Nucleus accumbens (tissue), 56 donors: ENCODE results near the gene MBP.
A peak's percentile ranks its signal among the peaks of the same experiment; 100 is the strongest.

Experiments
- DNase-seq, 56 donors: peaks; one replicate each; lab custom pipeline; 2025; lab: John Stamatoyannopoulos, UW

The MBP gene

DNA sequence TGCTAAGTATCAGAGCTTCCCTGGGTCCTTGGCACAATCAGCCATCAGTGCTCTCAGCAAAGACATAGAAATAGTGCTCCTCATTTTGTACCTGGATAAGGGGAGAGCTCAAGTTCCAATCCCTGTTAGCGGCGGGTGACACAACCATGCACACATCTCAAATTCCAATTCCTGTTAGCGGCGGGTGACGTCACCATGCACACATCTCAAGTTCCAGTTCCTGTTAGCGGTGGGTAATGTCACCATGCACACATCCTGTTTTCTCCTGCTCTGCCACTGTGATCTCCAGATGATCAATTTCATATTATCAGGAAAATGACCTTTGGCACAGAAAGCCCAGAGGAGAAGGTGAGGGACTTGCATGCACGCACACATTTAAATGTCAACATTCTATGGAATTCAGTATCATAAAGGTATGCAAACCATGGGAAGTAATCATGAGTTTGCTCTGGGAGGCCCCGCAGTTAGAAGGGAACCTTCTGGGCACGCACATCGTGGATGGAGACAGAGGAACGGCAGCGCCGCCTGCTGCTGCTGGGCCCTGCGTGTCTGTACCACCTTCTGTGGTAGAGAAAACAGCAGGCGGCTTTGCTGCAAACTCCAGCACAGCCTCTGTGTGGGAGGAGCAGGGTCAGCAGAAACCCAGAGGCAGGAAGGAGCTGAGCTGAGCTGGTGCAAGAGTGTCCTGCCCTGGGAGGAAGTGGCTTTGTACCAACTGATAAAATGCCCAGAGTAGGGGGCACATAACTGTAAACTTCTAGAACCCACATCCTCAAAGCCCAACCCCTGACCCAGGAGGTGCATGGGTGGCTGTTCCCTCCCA, 77.8 kb downstream of the MBP start:
- peak in 54 of 56 donors; percentile 31 to 91 (median 76) for DNase-seq

DNA sequence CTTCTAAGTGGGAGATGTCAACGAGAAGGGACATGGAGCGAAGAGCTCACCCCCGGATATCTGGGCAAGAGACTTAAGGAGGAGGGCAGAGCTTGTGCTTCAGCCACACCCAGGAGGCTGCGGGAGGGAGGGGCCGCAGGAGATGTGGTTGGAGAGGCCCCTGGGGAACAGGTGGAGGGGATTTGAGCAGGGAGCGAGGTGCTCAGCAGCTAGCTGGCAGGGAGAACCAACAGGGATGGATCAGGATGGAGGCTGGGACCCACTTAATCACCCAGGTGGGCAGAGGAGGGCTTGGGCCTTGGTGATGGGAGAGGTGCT, 78.3 kb downstream of the MBP start:
- DNase-seq: no peak

DNA sequence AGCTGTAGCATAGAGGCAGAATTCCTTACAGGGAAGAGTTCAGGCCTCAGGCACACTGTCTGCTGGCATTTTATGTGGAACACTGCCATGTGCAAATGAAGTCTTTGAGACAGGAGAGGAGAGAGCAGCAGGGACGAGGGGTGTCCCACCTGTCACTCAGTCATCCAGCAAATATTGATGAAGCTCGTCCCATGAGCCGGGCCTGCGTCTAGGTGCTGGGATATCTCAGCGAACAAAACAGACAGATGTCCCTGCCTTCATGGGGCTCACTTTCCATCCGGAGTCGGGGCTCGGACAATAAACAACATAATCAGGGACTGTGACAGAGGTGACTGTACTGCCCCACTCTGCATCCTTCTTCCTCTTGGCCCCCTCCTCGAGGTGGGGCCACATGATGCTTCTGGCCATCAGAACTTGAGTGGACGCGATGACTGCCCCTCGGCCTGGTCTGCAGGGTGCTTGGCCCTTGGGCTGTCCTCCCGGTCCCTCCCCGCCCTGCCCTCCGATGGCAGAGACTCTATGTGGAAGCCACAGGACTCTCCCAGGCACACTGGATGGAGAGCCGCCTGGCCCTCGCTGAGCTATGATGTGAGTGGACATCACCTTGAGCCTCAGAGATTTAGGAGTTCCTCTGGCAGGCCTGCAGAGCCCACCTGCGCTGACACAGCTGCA, 78.8 kb downstream of the MBP start:
- no peak for DNase-seq

DNA sequence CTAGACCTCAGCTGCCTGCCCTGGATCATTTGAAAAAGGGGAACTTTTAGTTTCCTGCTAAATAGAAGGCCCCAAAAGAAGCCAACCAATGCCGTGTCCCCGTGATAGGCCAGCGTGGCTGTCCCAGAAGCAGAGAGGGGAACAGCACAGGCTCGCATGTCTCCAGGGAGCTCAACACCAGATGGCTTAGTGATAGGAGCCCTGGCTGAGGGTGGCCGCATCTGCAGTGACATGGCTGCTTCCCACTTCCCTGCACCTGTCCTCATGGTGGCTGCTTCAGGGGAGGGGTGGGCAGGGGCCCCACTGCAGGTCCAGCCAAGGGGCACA, 79.6 kb downstream of the MBP start:
- peak in 12 of 56 donors; percentile 29 to 63 (median 44) for DNase-seq

DNA sequence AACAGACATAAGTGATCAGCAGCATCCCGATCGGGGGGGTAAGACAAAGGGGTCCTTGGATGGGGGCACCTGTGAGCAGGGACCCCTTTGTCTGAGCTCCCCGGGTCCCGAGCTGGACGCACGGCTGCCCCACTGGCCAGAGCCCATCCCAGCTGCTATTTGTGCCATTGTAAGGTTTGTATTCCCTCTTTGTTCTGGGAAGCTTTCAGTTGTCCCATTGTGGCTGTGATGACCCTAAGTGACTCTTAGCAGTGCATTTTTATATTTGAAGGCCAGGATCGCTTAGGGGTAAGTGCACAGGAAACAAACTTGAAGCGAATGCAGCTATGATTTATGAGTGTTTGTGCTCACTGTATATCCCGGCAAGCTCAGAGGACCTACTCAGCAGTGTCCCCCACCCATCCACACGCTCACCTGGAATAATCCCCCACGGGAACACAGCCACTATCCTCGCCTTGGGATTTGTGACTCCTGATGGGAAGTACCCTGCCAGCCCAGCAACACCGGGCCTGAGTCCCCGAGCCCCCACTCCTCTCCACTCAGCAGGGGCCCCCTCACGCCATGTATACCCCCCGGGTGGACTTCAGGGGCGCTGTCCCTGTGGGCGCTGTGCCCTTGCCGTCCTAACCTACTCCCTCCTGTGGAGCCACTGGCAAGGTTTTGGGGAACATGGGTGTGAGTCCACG, 80.1 kb downstream of the MBP start:
- DNase-seq: peak in 40 of 56 donors; percentile 24 to 80 (median 63)

DNA sequence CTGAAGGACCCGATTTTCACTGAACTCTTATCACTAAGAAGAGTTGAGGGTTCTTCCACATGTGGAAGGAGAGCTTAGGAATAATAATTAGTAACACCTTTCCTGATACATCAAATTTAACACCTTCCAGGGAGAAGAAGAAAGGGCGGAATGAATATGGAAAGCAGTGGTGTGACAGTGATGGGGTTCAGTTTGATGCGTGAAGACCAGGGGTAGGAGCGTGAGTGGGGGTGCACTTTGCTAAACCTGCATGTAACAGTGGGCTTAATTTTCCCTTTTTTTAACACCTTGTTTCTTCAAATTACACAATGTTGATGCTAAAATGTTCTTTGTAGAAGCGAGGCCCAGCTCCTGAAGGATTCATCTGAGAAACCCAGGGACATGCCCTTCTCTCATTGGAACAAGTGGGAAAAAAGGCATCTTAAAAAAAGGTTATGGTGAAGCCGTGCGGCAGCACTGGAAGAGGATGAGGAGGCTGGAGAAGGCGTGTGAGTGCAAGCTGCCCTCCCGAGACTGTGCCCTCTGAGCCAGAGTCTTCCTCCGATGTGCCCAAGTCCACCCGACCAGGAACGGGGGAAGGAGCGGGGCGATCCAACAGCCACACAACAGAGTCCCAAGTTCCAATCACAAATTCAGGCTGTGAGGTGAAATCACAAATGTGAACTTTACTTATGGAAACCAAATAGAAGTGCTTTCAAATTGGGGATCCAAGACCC, 80.8 kb downstream of the MBP start:
- peak in 2 of 56 donors; percentile 68 to 69 for DNase-seq

DNA sequence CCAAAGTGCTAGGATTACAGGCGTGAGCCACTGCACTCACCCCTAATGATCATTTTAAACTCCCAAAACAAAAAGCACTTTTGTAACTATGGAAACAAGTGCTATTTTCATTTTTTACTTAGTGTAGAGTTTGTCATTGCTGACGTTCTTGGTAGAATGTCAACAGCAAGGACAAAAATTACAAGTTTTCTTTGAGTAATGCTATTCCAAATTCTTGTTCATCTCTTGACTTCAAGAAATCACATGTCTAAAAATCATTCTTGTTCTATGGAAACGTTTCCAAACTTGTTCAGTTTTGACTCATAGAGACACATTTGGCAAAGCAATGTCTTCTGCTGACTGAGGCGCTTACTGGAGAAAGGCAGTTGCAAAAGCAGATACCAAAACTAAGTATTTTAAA, 82.6 kb downstream of the MBP start:
- no peak for DNase-seq

DNA sequence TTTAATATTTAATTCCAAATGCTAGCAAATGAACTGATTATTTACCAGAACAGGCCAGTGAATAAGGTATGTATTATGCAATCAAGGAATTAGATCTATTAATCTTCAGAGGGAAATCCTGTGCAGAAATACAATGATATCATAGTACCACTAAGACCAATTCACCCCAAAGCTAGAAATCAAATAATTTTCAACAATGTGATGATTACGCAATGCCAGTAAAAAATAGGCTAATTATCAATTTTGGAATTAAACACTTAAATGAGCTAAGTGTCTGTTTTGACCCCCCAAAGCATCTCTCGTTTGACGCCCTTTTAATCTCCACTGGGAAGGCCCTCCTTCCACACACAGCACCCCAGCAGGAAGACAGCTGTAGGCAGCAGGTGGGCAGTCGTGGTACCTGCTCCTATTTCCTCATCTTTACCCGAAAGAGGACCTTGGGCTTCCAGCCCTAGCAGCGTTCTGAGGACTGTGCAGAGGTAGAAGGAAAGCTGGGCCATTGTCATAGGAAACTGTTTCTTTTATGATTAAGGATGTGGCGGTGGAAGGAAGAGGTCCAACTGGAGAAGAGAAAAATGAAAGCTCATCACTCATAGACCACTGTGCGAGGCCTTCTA, 84.7 kb downstream of the MBP start:
- no peak for DNase-seq

DNA sequence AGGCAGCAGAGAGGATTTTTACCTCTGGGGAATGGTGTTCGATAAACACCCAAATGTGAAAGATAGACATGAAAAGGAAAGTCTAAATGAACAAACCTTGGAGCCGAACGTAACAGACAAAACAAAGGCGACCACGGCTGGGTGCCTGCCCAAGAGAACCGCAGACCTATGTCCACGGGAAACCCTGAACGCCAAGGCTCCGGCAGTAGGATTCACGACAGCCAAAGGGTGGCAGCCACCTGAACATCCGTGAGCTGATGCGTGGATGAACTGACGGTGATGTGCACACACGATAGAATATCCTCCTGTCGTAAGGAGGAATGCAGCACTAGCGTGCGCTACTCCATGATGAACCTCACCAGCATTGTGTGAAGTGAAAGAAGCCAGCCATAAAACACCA, 85.6 kb downstream of the MBP start:
- DNase-seq: no peak

DNA sequence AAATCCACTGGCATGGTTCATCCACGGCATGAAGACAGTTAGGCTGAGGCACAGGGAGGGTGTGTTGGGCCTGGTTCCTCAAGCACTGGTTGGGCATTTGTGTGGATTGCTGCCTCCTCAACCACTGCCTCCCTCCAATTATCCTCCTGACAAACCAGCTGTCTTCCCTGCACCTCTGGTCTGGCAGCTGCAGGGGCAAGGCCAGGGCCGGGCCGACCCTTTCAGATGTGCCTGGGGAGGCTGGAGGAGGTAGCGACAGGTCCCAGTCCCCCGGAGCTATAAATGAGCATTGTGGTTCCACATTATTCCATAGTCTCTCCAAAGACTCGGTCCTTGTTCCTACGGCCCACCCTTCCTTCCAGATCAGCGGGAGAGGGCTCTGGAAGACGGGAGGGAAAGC, 86.2 kb downstream of the MBP start:
- no peak for DNase-seq

DNA sequence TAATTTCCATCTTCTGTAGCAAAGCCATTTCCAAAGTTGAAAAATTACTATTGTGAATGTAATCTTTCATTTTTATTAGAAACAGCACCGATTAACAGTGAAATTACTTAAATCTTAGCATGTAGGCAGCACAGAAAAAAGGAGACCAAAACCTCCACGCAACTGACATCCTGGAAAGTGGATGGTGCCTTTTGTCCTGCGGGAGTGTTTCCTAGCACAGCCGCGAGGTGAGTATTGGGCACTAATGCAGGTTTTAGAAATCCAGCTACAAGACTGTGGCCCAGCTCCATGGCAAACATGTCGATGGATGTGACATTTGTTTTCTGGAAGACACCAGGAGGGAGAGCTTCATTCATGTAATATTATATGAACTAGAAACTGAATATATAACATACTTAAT, 86.9 kb downstream of the MBP start:
- no peak for DNase-seq

DNA sequence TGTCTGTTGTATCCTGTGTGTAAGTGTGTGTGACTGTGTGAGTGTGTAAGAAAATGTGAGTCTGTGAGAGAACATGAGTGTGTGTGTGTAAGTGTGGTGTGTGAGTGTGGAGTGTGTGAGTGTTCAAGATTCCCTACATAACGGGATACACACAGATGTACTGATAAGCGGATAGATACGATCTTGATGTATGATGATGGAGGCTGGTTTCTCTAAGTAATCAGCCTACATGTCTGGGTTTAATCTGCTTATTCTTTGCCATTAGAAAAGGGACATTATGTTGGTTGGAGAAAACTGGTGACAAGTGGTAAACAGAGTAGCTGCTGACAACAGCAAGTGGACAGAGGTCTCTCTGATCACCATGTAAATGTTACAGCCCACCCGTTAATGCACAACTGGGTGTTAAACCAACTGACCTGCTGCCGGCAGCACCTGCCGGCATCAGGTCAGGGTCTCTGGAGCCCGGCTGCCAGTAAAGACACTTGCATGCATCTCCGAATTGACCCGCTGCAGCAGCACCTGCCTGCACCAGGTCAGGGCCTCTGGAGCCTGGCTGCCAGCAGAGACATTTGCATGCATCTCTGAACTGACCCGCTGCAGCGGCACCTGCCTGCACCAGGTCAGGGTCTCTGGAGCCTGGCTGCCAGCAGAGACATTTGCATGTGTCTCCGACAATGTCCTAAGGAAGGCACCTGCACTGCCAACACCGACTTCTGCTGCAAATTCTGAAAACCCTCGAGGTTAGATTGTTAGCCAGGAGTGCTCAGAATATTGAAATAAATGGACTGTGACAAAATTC, 87.5 kb downstream of the MBP start:
- no peak for DNase-seq

DNA sequence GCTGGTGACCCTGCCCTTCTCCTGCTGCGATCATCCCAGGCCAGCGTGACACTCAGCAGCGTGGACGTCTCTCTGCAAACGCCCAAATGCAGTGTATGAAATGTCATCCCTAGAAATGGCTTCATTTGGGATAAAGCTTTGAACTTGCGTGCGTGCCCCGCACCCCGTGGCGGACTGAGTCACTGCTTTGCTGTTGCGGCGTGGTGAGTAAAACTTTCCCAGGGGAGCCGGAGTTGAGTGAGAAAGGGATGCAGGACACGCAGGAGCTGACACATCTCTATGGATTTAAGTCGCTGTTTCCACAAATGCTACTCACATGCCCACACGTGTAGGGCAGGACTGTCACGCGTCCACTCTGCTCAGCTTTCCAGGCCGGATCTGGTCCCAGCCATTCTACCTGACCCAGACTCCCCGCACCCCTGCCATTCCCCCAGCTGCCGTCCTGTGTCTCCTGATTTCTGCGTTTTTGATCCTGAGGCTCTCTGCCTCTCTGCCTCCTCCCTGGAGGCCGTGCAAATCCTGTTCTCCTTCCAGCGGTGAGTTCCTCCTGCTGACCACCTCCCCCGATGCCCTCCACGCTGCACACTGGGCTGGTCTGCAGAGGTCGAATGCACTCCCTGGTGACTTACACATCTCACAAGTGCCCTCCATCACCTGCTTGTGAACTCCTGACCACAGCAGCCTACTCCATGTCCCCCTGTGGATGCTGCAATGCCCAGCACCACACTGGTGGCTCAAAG, 88.9 kb downstream of the MBP start:
- peak in 1 of 56 donors; percentile 38 for DNase-seq

DNA sequence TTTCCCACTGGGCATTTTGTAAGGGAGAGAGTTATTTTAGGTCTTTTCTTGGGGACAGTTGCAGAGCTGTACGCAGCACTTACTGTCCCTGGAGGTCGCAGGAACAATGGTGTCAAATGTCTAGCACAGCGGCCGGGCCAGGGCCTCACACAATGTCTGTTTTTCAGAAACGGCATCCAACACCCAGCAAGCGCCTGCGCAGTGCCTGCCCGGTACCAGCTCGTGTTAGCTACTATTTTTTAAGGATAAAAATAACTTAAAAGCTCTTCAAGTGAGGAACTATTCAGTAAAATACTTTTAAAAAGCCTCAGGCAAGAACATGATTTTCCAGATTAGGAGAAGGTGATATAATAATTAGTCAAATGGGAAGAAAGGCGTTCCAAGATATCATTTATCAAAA, 90.0 kb downstream of the MBP start:
- DNase-seq: peak in 54 of 56 donors; percentile 29 to 88 (median 75)

DNA sequence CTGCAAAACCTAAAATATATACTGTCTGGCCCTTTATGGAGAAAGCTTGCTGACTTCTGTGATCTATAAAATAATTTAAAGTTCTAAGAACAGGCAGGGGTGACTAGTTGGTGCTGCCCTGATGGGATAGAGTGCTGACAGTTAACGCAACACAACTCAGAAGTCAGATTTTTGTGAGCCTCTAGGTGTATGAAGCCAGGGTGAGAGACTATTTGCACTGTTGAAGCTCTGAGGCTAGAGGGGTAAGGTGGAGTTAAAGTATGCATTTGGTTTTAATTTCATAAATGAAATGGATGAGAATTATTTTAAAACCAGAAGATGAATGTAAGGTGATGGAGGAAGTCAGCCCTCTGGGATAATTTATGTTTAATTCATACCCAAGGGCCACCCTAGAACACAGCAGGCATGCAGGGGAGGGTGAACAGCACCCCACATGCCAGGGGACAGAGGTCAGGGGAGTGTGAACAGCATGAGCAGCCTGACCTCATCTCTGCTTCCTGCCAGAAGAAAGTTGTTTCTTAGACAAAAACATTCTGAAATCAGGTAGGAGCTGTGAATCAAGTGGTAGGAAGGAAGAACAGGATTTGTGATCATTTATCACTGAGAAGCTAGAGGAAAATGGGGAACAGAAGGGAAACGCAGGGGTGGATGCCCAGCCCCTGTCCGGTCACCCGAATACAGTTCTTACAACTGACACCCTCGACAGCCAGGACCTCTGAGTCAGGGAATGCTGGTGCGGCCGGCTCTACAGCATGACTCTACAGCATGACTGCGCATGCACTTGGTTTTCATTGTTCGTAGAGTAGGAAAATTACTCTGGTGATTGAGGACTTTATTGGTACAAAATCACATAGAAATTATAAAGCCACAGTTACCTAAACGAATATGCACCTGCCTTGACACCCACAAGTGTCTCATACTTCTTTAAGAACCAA, 93.1 kb downstream of the MBP start:
- DNase-seq: peak in 25 of 56 donors; percentile 26 to 74 (median 49)

DNA sequence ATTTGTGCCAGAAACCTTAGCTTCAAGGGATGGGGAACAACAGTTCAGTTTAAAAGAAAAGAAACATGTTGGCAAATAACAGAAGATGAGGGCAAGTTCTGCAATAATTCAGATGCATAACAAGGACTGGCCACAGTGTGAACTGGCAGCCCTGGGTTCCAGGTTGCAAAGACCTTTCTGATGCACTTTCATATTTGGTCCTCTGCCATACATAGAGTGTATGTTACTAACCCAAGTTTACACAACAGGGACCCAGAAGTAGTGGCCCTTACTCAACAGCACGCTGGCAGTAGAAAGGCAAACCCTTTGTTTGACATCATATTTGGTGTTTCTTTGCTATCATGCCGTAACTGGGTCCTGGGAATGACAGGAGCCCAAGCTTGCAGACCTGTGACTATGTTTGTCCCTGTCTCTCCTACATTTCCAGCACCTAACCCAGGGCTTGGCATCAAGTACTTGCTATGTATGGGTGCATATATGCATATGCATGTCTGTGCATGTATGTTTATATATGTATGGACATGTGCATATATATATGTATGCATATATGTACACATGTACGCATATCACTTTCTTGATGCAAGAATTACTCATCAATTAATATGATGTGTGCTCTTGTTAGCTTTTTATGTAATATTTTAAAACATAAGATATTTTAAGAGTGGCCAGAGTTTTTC, 94.3 kb downstream of the MBP start:
- peak in 1 of 56 donors; percentile 35 for DNase-seq

DNA sequence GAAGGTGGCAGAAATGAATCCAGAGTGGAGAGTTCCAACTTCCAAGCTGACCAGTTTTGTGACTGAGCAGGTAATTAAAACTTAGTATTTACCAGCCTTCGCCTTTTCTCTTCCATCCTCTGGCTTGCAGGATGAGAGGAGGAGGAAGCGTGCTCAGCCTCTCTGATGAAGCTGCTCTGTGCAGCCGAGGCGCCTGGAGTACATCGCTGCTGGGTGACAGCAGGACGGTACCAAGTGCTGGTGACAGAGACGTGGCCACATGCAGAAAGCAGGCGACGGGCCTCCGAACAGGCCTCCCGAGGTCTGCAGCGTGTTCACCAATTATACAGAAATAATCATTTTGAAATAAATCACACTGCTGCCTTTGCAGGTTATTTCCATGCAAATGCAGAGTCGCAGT, 95.0 kb downstream of the MBP start:
- peak in 15 of 56 donors; percentile 31 to 64 (median 46) for DNase-seq
